Measurements from ENCODE around the gene ABHD12.

ABHD12 gene

GRCh38 chr20:25303292-25304024 lies 87.2 kb downstream of the ABHD12 start:
- DNase-seq: no peak

- no peak for DNase-seq
These were observed 88.0 kb downstream of the ABHD12 start for GRCh38 chr20:25302596-25302995.

- DNase-seq: no peak
These were observed 89.2 kb downstream of the ABHD12 start for GRCh38 chr20:25301357-25301920.

- no peak for DNase-seq
These were observed 90.0 kb downstream of the ABHD12 start for GRCh38 chr20:25300496-25301170.

- DNase-seq: no peak
These were observed 90.8 kb downstream of the ABHD12 start for GRCh38 chr20:25299806-25300205.

GRCh38 chr20:25297141-25297905 lies 93.3 kb downstream of the ABHD12 start:
- no peak for DNase-seq

GRCh38 chr20:25296094-25297093 lies 94.2 kb downstream of the ABHD12 start:
- DNase-seq: no peak

GRCh38 chr20:25295386-25296093 lies 95.1 kb downstream of the ABHD12 start:
- no peak for DNase-seq

- peak; percentile 57 for DNase-seq
These were observed 95.9 kb downstream of the ABHD12 start for GRCh38 chr20:25294459-25295385.

- DNase-seq: no peak
These were observed 96.7 kb downstream of the ABHD12 start for GRCh38 chr20:25293910-25294458.

- no peak for DNase-seq
These were observed 97.1 kb downstream of the ABHD12 start for GRCh38 chr20:25293507-25293906.

GRCh38 chr20:25292176-25292891 lies 98.3 kb downstream of the ABHD12 start:
- no peak for DNase-seq

- DNase-seq: no peak
These were observed 99.1 kb downstream of the ABHD12 start for GRCh38 chr20:25291432-25292133.

- no peak for DNase-seq
These were observed 99.8 kb downstream of the ABHD12 start for GRCh38 chr20:25290646-25291431.

- DNase-seq: no peak
These were observed 100.6 kb downstream of the ABHD12 start for GRCh38 chr20:25289886-25290597.

GRCh38 chr20:25288291-25289181 lies 102.1 kb downstream of the ABHD12 start:
- DNase-seq: no peak
